ENCODE measurements around the gene NIPSNAP3A.

DNA sequence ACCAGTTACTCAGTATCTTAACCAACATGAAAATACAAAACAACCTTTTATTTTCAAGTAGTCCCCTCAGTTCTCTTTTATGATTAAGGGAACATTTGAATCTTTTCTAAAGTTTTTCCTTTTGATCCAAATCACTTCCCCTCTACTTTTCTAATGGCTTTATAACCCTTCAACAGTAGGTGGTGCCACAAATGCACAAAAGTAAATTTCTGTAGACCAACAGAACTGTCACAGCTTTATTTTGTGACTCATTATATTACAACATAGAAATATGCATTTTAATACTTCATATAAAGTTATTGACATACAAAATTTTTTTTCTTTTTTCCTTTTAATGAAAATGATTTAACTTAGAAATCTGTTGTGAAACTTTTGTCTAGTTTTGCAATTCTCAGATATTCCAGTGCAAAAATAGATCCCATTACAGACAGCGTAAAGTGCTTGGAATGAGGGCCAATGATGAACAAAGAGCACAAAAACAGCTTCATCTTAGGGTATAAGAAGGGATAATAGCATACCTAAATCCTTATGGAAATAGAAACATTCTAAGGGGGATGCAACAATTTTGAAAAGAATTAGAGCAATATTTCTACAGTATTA lies 33.4 kb downstream of the NIPSNAP3A start:
- TF ChIP-seq CTCF (conservative IDR thresholded peaks at IDR 0.05 in 1 of 2, IDR thresholded peaks at IDR 0.05 in 1 of 2; ENCODE audit: extremely low read depth in 1 of 2, insufficient read depth in 1 of 2, low read depth in 1 of 2, low read length in 2 of 2) (peak; percentile 50 to 53), EZH2 (IDR thresholded peaks at IDR 0.05; ENCODE audit: borderline replicate concordance, low read length) (no peak)

Measured in mammary epithelial cell (primary cell).